Glutamatergic neuron (in vitro differentiated cells): ENCODE results near the gene PPHLN1. TPM values are rescaled to one million over a fixed set of nuclear protein-coding genes. Genes with fewer than 3 reads are reported as not detected.
A peak's percentile ranks its signal among the peaks of the same experiment; 100 is the strongest.

Experiments used
- DNase-seq: peaks from one replicate; pipeline ENCODE4 v3.0.0; 2022
- H3K27ac Mint-ChIP-seq: one replicate; pipeline ENCODE4 v1.8.0; 2020; ENCODE audit warnings: mild to moderate bottlenecking, mixed read lengths, inconsistent platforms; ENCODE audit not compliant: unreplicated experiment
- H3K27me3 Mint-ChIP-seq: one replicate; pipeline ENCODE4 v1.8.0; 2020; ENCODE audit warnings: mild to moderate bottlenecking, moderate library complexity, mixed read lengths, inconsistent platforms; ENCODE audit not compliant: unreplicated experiment
- H3K36me3 Mint-ChIP-seq: one replicate; pipeline ENCODE4 v1.8.0; 2020; ENCODE audit warnings: mild to moderate bottlenecking, mixed read lengths, inconsistent platforms; ENCODE audit not compliant: unreplicated experiment
- H3K4me1 Mint-ChIP-seq: one replicate; pipeline ENCODE4 v1.8.0; 2020; ENCODE audit warnings: mild to moderate bottlenecking, low read depth, mixed read lengths, inconsistent platforms; ENCODE audit not compliant: unreplicated experiment
- H3K4me3 Mint-ChIP-seq: one replicate; pipeline ENCODE4 v1.8.0; 2020; ENCODE audit warnings: mild to moderate bottlenecking, mixed read lengths, inconsistent platforms; ENCODE audit not compliant: unreplicated experiment
- H3K9me3 Mint-ChIP-seq: one replicate; pipeline ENCODE4 v1.8.0; 2020; ENCODE audit warnings: mild to moderate bottlenecking, moderate library complexity, mixed read lengths, inconsistent platforms; ENCODE audit not compliant: unreplicated experiment
- CTCF ChIP-seq: fragments of 200-600 bp; sonication (generic); IDR thresholded peaks from one replicate; pipeline ENCODE4 v1.5.0; 2021; ENCODE audit not compliant: partially characterized antibody, unreplicated experiment
- total RNA-seq: library from RNA; stranded (reverse); fragmentation: NEBNext Ultra II Directional; extraction: Animal tissue kit (Norgen Biotek cat#: 25700); gene quantifications from one replicate; pipeline ENCODE4 v1.2.1, GENCODE V29; 2021; ENCODE audit not compliant: unreplicated experiment

PPHLN1 gene
- total RNA-seq, 1 donor from 2014 or later = 64.4 TPM

- no peak for DNase-seq
- H3K27ac Mint-ChIP-seq = no peak overlapping the region
- H3K27me3 Mint-ChIP-seq = no peaks in the 10 kb centered on the region
- H3K4me1 Mint-ChIP-seq = no peaks in the 10 kb centered on the region
- H3K4me3 Mint-ChIP-seq = no peak overlapping the region
- H3K36me3 Mint-ChIP-seq = no peaks in the 10 kb centered on the region
- no peaks in the 10 kb centered on the region for H3K9me3 Mint-ChIP-seq
- no peak for TF ChIP-seq CTCF
Measured at GRCh38 chr12:42315108-42315507, 10.9 kb upstream of the PPHLN1 start.

GRCh38 chr12:42320796-42321195 is 5.2 kb upstream of the PPHLN1 start:
- Mint-ChIP-seq H3K27me3 (no peaks in the 10 kb centered on the region), H3K4me1 (no peaks in the 10 kb centered on the region), H3K27ac (no peak overlapping the region), H3K4me3 (no peak overlapping the region), H3K9me3 (peaks cover 3% of the 10 kb centered on the region), H3K36me3 (no peaks in the 10 kb centered on the region)
- DNase-seq = no peak
- no peak for TF ChIP-seq CTCF

- TF ChIP-seq CTCF = no peak
- Mint-ChIP-seq H3K27me3 (no peaks in the 10 kb centered on the region), H3K4me3 (no peak overlapping the region), H3K36me3 (no peaks in the 10 kb centered on the region), H3K27ac (no peak overlapping the region), H3K4me1 (peaks cover 6% of the 10 kb centered on the region), H3K9me3 (peaks cover 3% of the 10 kb centered on the region)
- no peak for DNase-seq
Measured at GRCh38 chr12:42322567-42322966, 3.4 kb upstream of the PPHLN1 start.

GRCh38 chr12:42323856-42324255 is 2.1 kb upstream of the PPHLN1 start:
- H3K9me3 Mint-ChIP-seq = peaks cover 3% of the 10 kb centered on the region
- no peak for DNase-seq
- H3K4me3 Mint-ChIP-seq = no peak overlapping the region
- H3K27ac Mint-ChIP-seq = no peak overlapping the region
- H3K27me3 Mint-ChIP-seq = no peaks in the 10 kb centered on the region
- no peaks in the 10 kb centered on the region for H3K36me3 Mint-ChIP-seq
- peaks cover 6% of the 10 kb centered on the region for H3K4me1 Mint-ChIP-seq
- TF ChIP-seq CTCF = no peak

- Mint-ChIP-seq H3K27me3 (no peaks in the 10 kb centered on the region), H3K27ac (peak overlapping the region; percentile 90), H3K4me1 (peaks cover 8% of the 10 kb centered on the region), H3K4me3 (peak overlapping the region; percentile 99), H3K9me3 (peaks cover 3% of the 10 kb centered on the region), H3K36me3 (no peaks in the 10 kb centered on the region)
- DNase-seq = no peak
- no peak for TF ChIP-seq CTCF
Measured at GRCh38 chr12:42325326-42325652, 678 bp upstream of the PPHLN1 start.
